IMR-90 (cell line): ENCODE data around the gene C7orf25. TPM values are rescaled to one million over a fixed set of nuclear protein-coding genes. Genes with fewer than 3 reads are reported as not detected.

Experiments
- ATAC-seq: fragments of 200-7000 bp; cut with Tn5 transposase; 2 replicates; pipeline ENCODE4 v1.9.1; 2020; ENCODE audit warnings: low read depth, mild to moderate bottlenecking, moderate library complexity
- Bru-seq: library from RNA; stranded (reverse); fragments of 400-500 nt; gene quantifications from one replicate; lab custom pipeline; 2021; lab: Mats Ljungman, UMichigan
- BruChase-seq, 2 experiments: library from RNA; stranded (reverse); fragments of 400-500 nt; gene quantifications; one replicate each; lab custom pipeline; 2021; lab: Mats Ljungman, UMichigan
- BruUV-seq: library from RNA; stranded (reverse); fragments of 400-500 nt; replicated peaks from 2 replicates; lab custom pipeline; 2021; lab: Mats Ljungman, UMichigan
- CTCF ChIA-PET: fragments of 300-600 bp; formaldehyde crosslinking; extraction: SDS; loops from one replicate; lab custom pipeline; 2021; ENCODE audit warnings: antibody characterized with exemption; lab: Yijun Ruan, JAX
- POLR2A ChIA-PET: fragments of 300-600 bp; sonication (Branson Sonifier 250); formaldehyde crosslinking; loops from one replicate; lab custom pipeline; 2022; ENCODE audit warnings: antibody characterized with exemption; ENCODE audit not compliant: unreplicated experiment; lab: Charles Lee
- DNase-seq: peaks from one replicate; pipeline ENCODE4 v3.0.0; 2013
- H2AFZ ChIP-seq: replicated peaks from 2 replicates; pipeline ENCODE3; 2013; ENCODE audit warnings: low read length, mild to moderate bottlenecking; ENCODE audit not compliant: poor library complexity
- H2AK5ac ChIP-seq: 2 replicates; pipeline ENCODE4 v1.6.1; 2013; ENCODE audit warnings: low read depth, low read length, inconsistent platforms
- H2AK9ac ChIP-seq: replicated peaks from 2 replicates; pipeline ENCODE3; 2013; ENCODE audit warnings: mild to moderate bottlenecking, low read depth, low read length, moderate library complexity; ENCODE audit not compliant: poor library complexity
- H2BK120ac ChIP-seq: 2 replicates; pipeline ENCODE4 v1.6.1; 2013; ENCODE audit warnings: low read depth, low read length, inconsistent platforms
- H2BK15ac ChIP-seq: 3 replicates; pipeline ENCODE4 v1.6.1; 2013; ENCODE audit warnings: low read depth, low read length, inconsistent platforms
- H2BK20ac ChIP-seq: 2 replicates; pipeline ENCODE4 v1.6.1; 2013; ENCODE audit warnings: low read depth, mild to moderate bottlenecking, inconsistent platforms, low read length, moderate library complexity
- H2BK5ac ChIP-seq: 2 replicates; pipeline ENCODE4 v1.6.1; 2013; ENCODE audit warnings: mild to moderate bottlenecking, low read depth, low read length, inconsistent platforms; ENCODE audit not compliant: poor library complexity, severe bottlenecking
- H3K14ac ChIP-seq: replicated peaks from 2 replicates; pipeline ENCODE4 v1.6.1; 2013; ENCODE audit warnings: low read depth, low read length, inconsistent platforms
- H3K18ac ChIP-seq: 2 replicates; pipeline ENCODE4 v1.6.1; 2013; ENCODE audit warnings: low read depth, low read length, control low read depth
- H3K23ac ChIP-seq: 2 replicates; pipeline ENCODE4 v1.6.1; 2013; ENCODE audit warnings: low read depth, low read length, inconsistent platforms
- H3K27ac ChIP-seq: 2 replicates; pipeline ENCODE4 v1.5.1; 2013; ENCODE audit warnings: mild to moderate bottlenecking, control low read depth, low read length; ENCODE audit not compliant: insufficient read depth
- H3K27me3 ChIP-seq: 2 replicates; pipeline ENCODE4 v1.6.1; 2013; ENCODE audit warnings: low read length; ENCODE audit not compliant: control insufficient read depth, insufficient read depth
- H3K36me3 ChIP-seq: 2 replicates; pipeline ENCODE4 v1.6.1; 2013; ENCODE audit warnings: low read length, mixed read lengths; ENCODE audit not compliant: control insufficient read depth, insufficient read depth
- H3K4ac ChIP-seq: 2 replicates; pipeline ENCODE4 v1.6.1; 2013; ENCODE audit warnings: low read depth, low read length, inconsistent platforms
- H3K4me1 ChIP-seq: 2 replicates; pipeline ENCODE4 v1.6.1; 2013; ENCODE audit warnings: low read length, mixed read lengths; ENCODE audit not compliant: control insufficient read depth, insufficient read depth
- H3K4me2 ChIP-seq: 2 replicates; pipeline ENCODE4 v1.6.1; 2013; ENCODE audit warnings: low read depth, mild to moderate bottlenecking, control low read depth, low read length, moderate library complexity
- H3K4me3 ChIP-seq: 2 replicates; pipeline ENCODE4 v1.5.1; 2013; ENCODE audit warnings: low read depth, mild to moderate bottlenecking, control low read depth, low read length, moderate library complexity; ENCODE audit not compliant: insufficient read depth
- H3K56ac ChIP-seq: 2 replicates; pipeline ENCODE4 v1.6.1; 2013; ENCODE audit warnings: low read length, inconsistent platforms; ENCODE audit not compliant: insufficient read depth; ENCODE audit errors: extremely low read depth
- H3K79me1 ChIP-seq, 2 experiments: 2 replicates each; pipeline ENCODE4 v1.6.1; 2013; ENCODE audit warnings: low read length in 2 of 2, inconsistent platforms in 1 of 2, low read depth in 1 of 2
- H3K9ac ChIP-seq: 2 replicates; pipeline ENCODE4 v1.6.1; 2013; ENCODE audit warnings: low read depth, low read length, control low read depth
- H3K9me1 ChIP-seq: 2 replicates; pipeline ENCODE4 v1.6.1; 2013; ENCODE audit warnings: low read length, inconsistent platforms; ENCODE audit not compliant: insufficient read depth
- H3K9me3 ChIP-seq: 2 replicates; pipeline ENCODE4 v1.6.1; 2013; ENCODE audit warnings: low read length; ENCODE audit not compliant: control insufficient read depth, insufficient read depth
- H4K20me1 ChIP-seq: 2 replicates; pipeline ENCODE4 v1.6.1; 2013; ENCODE audit warnings: low read length, inconsistent platforms; ENCODE audit not compliant: insufficient read depth
- H4K5ac ChIP-seq: 2 replicates; pipeline ENCODE4 v1.6.1; 2013; ENCODE audit warnings: mild to moderate bottlenecking, low read depth, low read length, control low read depth
- H4K8ac ChIP-seq, 2 experiments: 2 replicates each; pipeline ENCODE4 v1.6.1; 2013; ENCODE audit warnings: low read depth in 2 of 2, low read length in 2 of 2, control low read depth in 1 of 2, inconsistent platforms in 1 of 2
- H4K91ac ChIP-seq: 2 replicates; pipeline ENCODE4 v1.6.1; 2013; ENCODE audit warnings: low read depth, low read length, inconsistent platforms; ENCODE audit not compliant: insufficient read depth
- BHLHE40 ChIP-seq: fragments of 150-350 bp; IDR thresholded peaks from 2 replicates; pipeline ENCODE4 v1.6.1; 2016; ENCODE audit warnings: mild to moderate bottlenecking, low read depth, low read length
- CEBPB ChIP-seq: IDR thresholded peaks from 2 replicates; pipeline ENCODE4 v1.6.1; 2012; ENCODE audit warnings: low read depth, low read length, improper control_type of control experiment
- CTCF ChIP-seq: conservative IDR thresholded peaks from 2 replicates; pipeline ENCODE4 v1.5.1; 2012; ENCODE audit warnings: mild to moderate bottlenecking, low read depth, low read length, improper control_type of control experiment
- ELK1 ChIP-seq: fragments of 150-350 bp; IDR thresholded peaks from 2 replicates; pipeline ENCODE4 v1.6.1; 2016; ENCODE audit warnings: low read depth, mild to moderate bottlenecking, low read length, moderate library complexity, borderline replicate concordance
- MAZ ChIP-seq: IDR thresholded peaks from 2 replicates; pipeline ENCODE4 v1.6.1; 2012; ENCODE audit warnings: low read depth, mild to moderate bottlenecking, low read length, improper control_type of control experiment, moderate library complexity, borderline replicate concordance
- MXI1 ChIP-seq: IDR thresholded peaks from 2 replicates; pipeline ENCODE4 v1.6.1; 2012; ENCODE audit warnings: low read depth, mild to moderate bottlenecking, low read length, moderate library complexity, borderline replicate concordance
- NFE2L2 ChIP-seq: fragments of 150-350 bp; IDR thresholded peaks from 2 replicates; pipeline ENCODE4 v1.6.1; 2016; ENCODE audit warnings: low read depth, mild to moderate bottlenecking, low read length
- POLR2A ChIP-seq: IDR thresholded peaks from 2 replicates; pipeline ENCODE4 v1.6.1; 2012; ENCODE audit warnings: mild to moderate bottlenecking, low read depth, low read length
- RFX5 ChIP-seq: IDR thresholded peaks from 2 replicates; pipeline ENCODE4 v1.8.0; 2012; ENCODE audit warnings: low read depth, mild to moderate bottlenecking, low read length, moderate library complexity
- USF2 ChIP-seq: fragments of 150-350 bp; IDR thresholded peaks from 2 replicates; pipeline ENCODE4 v1.6.1; 2017; ENCODE audit warnings: mild to moderate bottlenecking, antibody characterized with exemption, low read length, low read depth
- WGBS, 2 experiments: methylation state at CpG; one replicate each; pipeline versions ENCODE4 v1.1.5 to v1.1.7; 2013; ENCODE audit warnings: missing lambda C conversion rate in 2 of 2; ENCODE audit not compliant: insufficient read length in 1 of 2; ENCODE audit errors: extremely low coverage in 2 of 2; 5-methylcytosine and 5-hydroxymethylcytosine counted together
- dilution Hi-C: fragments of 300-500 bp; cut with HindIII; formaldehyde crosslinking; loops from one replicate; pipeline ENCODE4 v1.14.3; 2018; ENCODE audit warnings: low sequenced_read_pairs; ENCODE audit not compliant: unreplicated experiment
- in situ Hi-C: fragments of 300-500 bp; cut with MboI; formaldehyde crosslinking; loops from 3 replicates; pipeline ENCODE4 v1.14.3; 2019; ENCODE audit warnings: low sequenced_read_pairs, inconsistent platforms, mixed read lengths
- intact Hi-C: fragments of 100-400 bp; cut with micrococcal nuclease; formaldehyde crosslinking; loops from 2 replicates; pipeline ENCODE4 v1.10.0; 2022
- long read RNA-seq: library from polyadenylated mRNA; unstranded; transcript quantifications from one replicate; pipeline ENCODE4 v2.0.0, GENCODE V29; 2021; ENCODE audit not compliant: unreplicated experiment
- polyA plus RNA-seq, 3 experiments: library from polyadenylated mRNA; depleted of rRNA; stranded (reverse); fragments of >200 nt; gene quantifications; 2 replicates each; pipeline ENCODE4 v1.2.3, GENCODE V29; 2012; ENCODE audit warnings: low replicate concordance in 1 of 3
- total RNA-seq: library from RNA; depleted of rRNA; stranded (reverse); fragments of >200 nt; gene quantifications from 2 replicates; pipeline ENCODE4 v1.2.3, GENCODE V29; 2012; rRNA removed

The C7orf25 gene
- total RNA-seq (6.1 and 8.9 TPM in 2 replicates), polyA plus RNA-seq (2012; rRNA removed) (3.2 and 4.5 TPM in 2 replicates), Bru-seq, nascent RNA (percentile 53 among the genes with signal in this experiment), BruChase-seq, experiment 1, labeled RNA remaining after a 6-hour chase (percentile 78 among the genes with signal in this experiment), BruChase-seq, experiment 2, labeled RNA remaining after a 2-hour chase (percentile 80 among the genes with signal in this experiment)
- 1.8 and 3.0 TPM in 2 replicates for polyA plus RNA-seq (2012; cell fraction: cytosol; rRNA removed)
- 0.65 and 1.7 TPM in 2 replicates for polyA plus RNA-seq (2012; cell fraction: nucleus; rRNA removed; ENCODE audit: low replicate concordance)
- long read RNA-seq, transcript C7orf25-201 (2 exons, 2,451 nt), result major isoform, 21 of 26 reads
- long read RNA-seq, partial matches to known transcripts, result 0 of 26 reads
- long read RNA-seq, other reads (novel, unspliced or antisense), result 3 of 26 reads

GRCh38 chr7:42911454-42912447 lies at the start of gene C7orf25:
Gene C7orf25 (minus strand): TSS chr7:42912070. CDS start chr7:42910900, 1,170 bp downstream.
- WGBS, 2 experiments, result 1% methylated on average over 46 of the region's 95 CpGs; no CpG with 5 or more reads in 1 of the 2 experiments
- CTCF ChIA-PET, result no interaction called here
- POLR2A ChIA-PET, result interaction anchor here (0.6 kb wide), 1 partner anchor 13 kb away, joined by 8 read pairs; no protein-coding TSS in a partner anchor
- peak within 1 kb of the TSS; percentile 88 for H3K56ac ChIP-seq
- ATAC-seq (peak; percentile 92), DNase-seq (peak; percentile 90)
- H3K27ac ChIP-seq, result peak within 1 kb of the TSS; percentile 68
- peak within 1 kb of the TSS; percentile 94 for H3K14ac ChIP-seq
- peak within 1 kb of the TSS; percentile 37 for H4K91ac ChIP-seq
- H4K5ac ChIP-seq, result peak within 1 kb of the TSS; percentile 66; the same call in 1 of the 2 replicates
- H2AFZ ChIP-seq, result peak within 1 kb of the TSS; percentile 95
- dilution Hi-C loops (no loop called here), intact Hi-C loops (no loop called here), in situ Hi-C loops (no loop called here)
- peak within 1 kb of the TSS; percentile 86 for H3K9ac ChIP-seq
- H3K9me3 ChIP-seq, result no peaks in the 10 kb centered on the region
- H4K20me1 ChIP-seq, result no peaks in the 10 kb centered on the region; the same call in 1 of the 2 replicates
- peak within 1 kb of the TSS; percentile 83 for H3K4me2 ChIP-seq
- H2AK9ac ChIP-seq, result peak within 1 kb of the TSS; percentile 79
- H2BK120ac ChIP-seq, result peak within 1 kb of the TSS; percentile 63
- peaks cover 6% of the 10 kb centered on the region for H3K36me3 ChIP-seq
- no TSS peak for BruUV-seq
- peaks cover 16 to 20% of the 10 kb centered on the region in 2 experiments for H3K79me1 ChIP-seq
- peaks cover 6% of the 10 kb centered on the region for H3K4me1 ChIP-seq
- H3K23ac ChIP-seq, result peak within 1 kb of the TSS; percentile 57
- peak within 1 kb of the TSS; percentile 4 for H2BK5ac ChIP-seq
- peak within 1 kb of the TSS; percentile 87 to 93 for H4K8ac ChIP-seq
- peak within 1 kb of the TSS; percentile 92 for H3K4me3 ChIP-seq
- no peak within 1 kb of the TSS for H2BK20ac ChIP-seq
- H3K9me1 ChIP-seq, result peaks cover 11% of the 10 kb centered on the region; the same call in 1 of the 2 replicates
- H3K4ac ChIP-seq, result peak within 1 kb of the TSS; percentile 83
- no peak within 1 kb of the TSS for H2AK5ac ChIP-seq
- H3K18ac ChIP-seq, result peak within 1 kb of the TSS; percentile 9; the same call in 1 of the 2 replicates
- no peaks in the 10 kb centered on the region for H3K27me3 ChIP-seq
- H2BK15ac ChIP-seq, result no peak within 1 kb of the TSS; the same call in 2 of the 3 replicates
- TF ChIP-seq MAZ, result peak; percentile 96
- TF ChIP-seq NFE2L2, result no peak
- peak; percentile 98 for TF ChIP-seq USF2
- no peak for TF ChIP-seq CTCF
- TF ChIP-seq CEBPB, result no peak
- peak; percentile 63; the same call in 1 of the 2 replicates for TF ChIP-seq MXI1
- TF ChIP-seq ELK1, result no peak
- TF ChIP-seq RFX5, result no peak
- TF ChIP-seq POLR2A, result no peak
- TF ChIP-seq BHLHE40, result 0 out of 2 replicates have a peak, but pooled peaks have one; percentile 11
